ENCODE data around the gene SGPL1. TPM values are rescaled to one million over a fixed set of nuclear protein-coding genes. Genes with fewer than 3 reads are reported as not detected.

The SGPL1 gene
- total RNA-seq, 1 experiment from 2014 or later, result 93.8 TPM

DNA sequence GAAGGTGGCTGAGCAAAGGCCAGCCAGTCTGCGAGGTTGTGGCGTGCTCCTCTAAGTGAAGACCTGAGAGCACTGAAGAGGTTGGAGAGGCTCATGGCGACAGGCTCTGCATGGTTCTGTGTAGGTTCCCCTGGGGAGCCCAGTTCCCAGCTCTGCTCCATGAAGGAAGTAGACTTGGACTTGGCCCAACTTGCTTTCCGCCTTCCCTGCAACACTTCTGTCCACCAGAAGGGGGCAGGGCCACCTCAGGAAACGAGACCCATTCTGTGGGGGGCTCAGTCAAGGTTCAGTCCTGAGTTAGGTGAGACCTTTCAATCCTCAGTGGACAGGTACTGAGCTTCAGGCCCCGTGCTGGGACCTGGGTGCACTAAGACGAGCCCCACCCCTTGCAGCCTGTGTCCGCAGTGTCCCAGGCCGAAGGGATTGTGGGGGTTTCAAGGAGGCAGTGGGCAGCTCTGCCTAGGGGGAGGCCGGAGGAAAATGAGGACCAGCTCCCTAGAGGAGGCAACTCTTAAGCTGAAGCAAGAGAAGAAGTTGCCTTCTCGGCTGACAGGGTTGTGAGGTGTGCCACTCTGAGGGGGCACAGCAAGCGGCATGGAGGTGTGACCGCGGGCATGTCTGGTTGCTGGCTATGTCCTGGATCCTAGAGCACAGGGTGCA is 87.6 kb downstream of the SGPL1 start:
- peak; percentile 53 for DNase-seq (ENCODE audit: unreplicated experiment)
- intact Hi-C loops (cut with micrococcal nuclease), result loop anchor here (1.0 kb wide), 1 partner anchor 306 kb away; no protein-coding TSS in a partner anchor
- Mint-ChIP-seq H3K4me3 (ENCODE audit: unreplicated experiment) (no peak overlapping the region), H3K9me3 (ENCODE audit: unreplicated experiment) (no peaks in the 10 kb centered on the region), H3K4me1 (ENCODE audit: insufficient read depth, unreplicated experiment) (no peaks in the 10 kb centered on the region), H3K27me3 (ENCODE audit: insufficient read depth, unreplicated experiment) (peaks cover 51% of the 10 kb centered on the region), H3K36me3 (ENCODE audit: insufficient read depth, unreplicated experiment) (no peaks in the 10 kb centered on the region), H3K27ac (ENCODE audit: low read depth, unreplicated experiment) (no peak overlapping the region)
- no TSS peak for BruUV-seq (replicated peaks)
- TF ChIP-seq, protein P1, sequence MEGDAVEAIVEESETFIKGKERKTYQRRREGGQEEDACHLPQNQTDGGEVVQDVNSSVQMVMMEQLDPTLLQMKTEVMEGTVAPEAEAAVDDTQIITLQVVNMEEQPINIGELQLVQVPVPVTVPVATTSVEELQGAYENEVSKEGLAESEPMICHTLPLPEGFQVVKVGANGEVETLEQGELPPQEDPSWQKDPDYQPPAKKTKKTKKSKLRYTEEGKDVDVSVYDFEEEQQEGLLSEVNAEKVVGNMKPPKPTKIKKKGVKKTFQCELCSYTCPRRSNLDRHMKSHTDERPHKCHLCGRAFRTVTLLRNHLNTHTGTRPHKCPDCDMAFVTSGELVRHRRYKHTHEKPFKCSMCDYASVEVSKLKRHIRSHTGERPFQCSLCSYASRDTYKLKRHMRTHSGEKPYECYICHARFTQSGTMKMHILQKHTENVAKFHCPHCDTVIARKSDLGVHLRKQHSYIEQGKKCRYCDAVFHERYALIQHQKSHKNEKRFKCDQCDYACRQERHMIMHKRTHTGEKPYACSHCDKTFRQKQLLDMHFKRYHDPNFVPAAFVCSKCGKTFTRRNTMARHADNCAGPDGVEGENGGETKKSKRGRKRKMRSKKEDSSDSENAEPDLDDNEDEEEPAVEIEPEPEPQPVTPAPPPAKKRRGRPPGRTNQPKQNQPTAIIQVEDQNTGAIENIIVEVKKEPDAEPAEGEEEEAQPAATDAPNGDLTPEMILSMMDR (IDR thresholded peaks at IDR 0.05; ENCODE audit: unreplicated experiment), result peak; percentile 81
- ChIA-PET POLR2A (no interaction called here), CTCF (interaction anchor here (0.5 to 7.4 kb wide), 42 partner anchors 9 to 1053 kb away, joined by 3 to 72 read pairs (median 4); partner anchors contain the start of genes PCBD1 and SLC29A3)

DNA sequence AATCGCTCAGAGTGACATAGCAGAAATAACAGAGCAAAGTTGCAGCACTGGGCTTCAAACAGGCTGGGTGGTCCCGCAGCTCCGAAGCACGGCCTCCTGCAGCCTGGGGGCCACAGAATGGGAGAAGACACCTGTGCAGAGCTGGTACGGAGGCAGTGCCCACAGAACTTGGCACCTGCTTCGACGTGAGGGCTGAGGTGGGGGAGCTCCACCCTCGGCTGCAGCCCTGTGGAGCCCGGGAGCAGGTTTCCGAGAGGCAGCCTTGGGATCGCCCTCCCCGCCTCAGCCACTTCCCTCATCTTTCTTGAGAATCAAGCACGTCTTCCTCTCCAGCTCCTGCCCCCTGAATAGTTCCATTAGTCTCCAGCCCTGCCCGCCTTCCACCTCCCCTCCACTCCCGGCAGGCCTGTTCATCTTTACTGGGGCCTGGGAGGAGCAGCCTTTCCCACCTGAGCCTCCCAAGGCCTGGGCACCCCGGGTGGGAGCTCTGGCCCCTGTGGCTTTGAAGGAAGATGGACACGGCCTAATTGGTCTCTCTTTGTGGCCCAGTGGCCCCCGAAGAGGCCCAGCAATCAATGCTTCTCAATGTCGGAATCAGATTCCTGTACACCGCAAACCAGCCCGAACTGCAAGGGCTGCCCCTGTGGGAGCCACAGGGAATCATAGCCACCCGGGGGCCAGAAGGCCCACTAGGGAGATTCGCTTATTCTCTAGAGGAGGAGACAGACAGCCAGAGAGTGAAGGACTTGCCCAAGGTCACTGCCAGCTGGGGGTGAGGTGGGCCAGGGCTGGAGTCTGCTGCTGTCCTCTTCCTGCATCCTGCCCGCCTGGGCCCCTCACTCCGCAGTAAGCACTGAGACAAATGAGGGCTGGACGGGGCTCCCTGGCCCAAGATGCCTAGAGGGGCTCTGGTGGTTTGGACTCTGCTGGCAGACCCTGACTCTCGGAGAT is 89.6 kb downstream of the SGPL1 start:
- DNase-seq (ENCODE audit: unreplicated experiment), result no peak
- no peaks in the 10 kb centered on the region for H3K4me1 Mint-ChIP-seq (ENCODE audit: insufficient read depth, unreplicated experiment)
- H3K9me3 Mint-ChIP-seq (ENCODE audit: unreplicated experiment), result no peaks in the 10 kb centered on the region
- no peak overlapping the region for H3K27ac Mint-ChIP-seq (ENCODE audit: low read depth, unreplicated experiment)
- POLR2A ChIA-PET, result no interaction called here
- peaks cover 67% of the 10 kb centered on the region for H3K27me3 Mint-ChIP-seq (ENCODE audit: insufficient read depth, unreplicated experiment)
- BruUV-seq (replicated peaks), result no TSS peak
- CTCF ChIA-PET, result interaction anchor here (0.8 to 7.4 kb wide), 6 partner anchors 8 to 396 kb away, joined by 3 to 72 read pairs (median 9); no protein-coding TSS in a partner anchor
- no peak overlapping the region for H3K4me3 Mint-ChIP-seq (ENCODE audit: unreplicated experiment)
- TF ChIP-seq, protein P1 (IDR thresholded peaks at IDR 0.05; ENCODE audit: unreplicated experiment), result no peak
- no peaks in the 10 kb centered on the region for H3K36me3 Mint-ChIP-seq (ENCODE audit: insufficient read depth, unreplicated experiment)
- intact Hi-C loops (cut with micrococcal nuclease), result no loop called here

DNA sequence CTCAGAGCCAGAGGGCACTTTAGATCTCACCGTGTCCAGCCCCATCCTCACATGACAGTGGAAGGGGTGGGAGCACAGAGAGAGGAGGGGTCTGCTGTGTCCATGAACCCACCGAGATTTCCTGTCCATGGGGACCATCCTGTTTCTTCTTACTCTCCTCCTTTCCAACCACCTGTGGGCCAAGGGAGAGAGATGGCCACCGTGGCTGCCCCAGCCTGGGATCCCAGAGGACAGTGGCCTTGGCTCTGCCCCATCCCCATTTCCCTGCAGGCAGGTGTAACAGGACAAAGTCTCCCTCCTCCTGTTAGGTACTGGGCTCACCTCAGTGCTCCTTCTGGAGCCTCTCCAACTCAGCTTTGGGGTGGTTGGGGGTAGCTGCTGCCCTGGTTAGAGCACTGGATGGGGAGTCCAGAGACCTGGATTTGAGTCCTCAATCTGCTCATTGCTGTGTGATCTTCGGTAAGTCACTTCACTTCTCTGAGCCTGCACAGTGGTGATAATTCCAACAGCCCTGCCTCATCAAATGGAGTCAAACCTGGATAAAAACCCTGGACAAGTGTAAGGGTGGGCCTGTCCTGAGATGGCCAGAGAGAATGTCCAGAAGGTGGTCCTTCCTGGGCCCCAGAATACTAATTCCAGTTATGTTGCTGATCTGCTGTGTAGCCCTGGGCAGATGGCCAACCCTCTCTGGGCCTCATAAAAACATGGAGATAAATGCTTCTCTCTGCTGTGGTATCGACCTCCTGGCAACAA is 90.5 kb downstream of the SGPL1 start:
- H3K4me3 Mint-ChIP-seq (ENCODE audit: unreplicated experiment), result no peak overlapping the region
- no peaks in the 10 kb centered on the region for H3K4me1 Mint-ChIP-seq (ENCODE audit: insufficient read depth, unreplicated experiment)
- CTCF ChIA-PET, result interaction anchor here (1.4 to 7.4 kb wide), 2 partner anchors 17 to 364 kb away, joined by 4 to 72 read pairs; no protein-coding TSS in a partner anchor
- no TSS peak for BruUV-seq (replicated peaks)
- POLR2A ChIA-PET, result no interaction called here
- no peak overlapping the region for H3K27ac Mint-ChIP-seq (ENCODE audit: low read depth, unreplicated experiment)
- H3K27me3 Mint-ChIP-seq (ENCODE audit: insufficient read depth, unreplicated experiment), result peaks cover 67% of the 10 kb centered on the region
- no peak for DNase-seq (ENCODE audit: unreplicated experiment)
- no peaks in the 10 kb centered on the region for H3K9me3 Mint-ChIP-seq (ENCODE audit: unreplicated experiment)
- intact Hi-C loops (cut with micrococcal nuclease), result no loop called here
- TF ChIP-seq, protein P1 (IDR thresholded peaks at IDR 0.05; ENCODE audit: unreplicated experiment), result no peak
- no peaks in the 10 kb centered on the region for H3K36me3 Mint-ChIP-seq (ENCODE audit: insufficient read depth, unreplicated experiment)

Measured in MCF 10A (cell line).